Type B pancreatic cell (in vitro differentiated cells): Measurements from ENCODE around the gene JPT1. TPM values are rescaled to one million over a fixed set of nuclear protein-coding genes. Genes with fewer than 3 reads are reported as not detected.
"Not testable (repeated sequence)": the region's sequence is repeated elsewhere in the genome, so short reads cannot be mapped to it uniquely, and the experiment has no call there.

Experiments used
- DNase-seq: peaks from one replicate; pipeline ENCODE4 v3.0.0; 2021; ENCODE audit warnings: mixed read lengths; ENCODE audit not compliant: unreplicated experiment; ENCODE audit errors: extremely low spot score
- H3K27ac Mint-ChIP-seq: 2 replicates; pipeline ENCODE4 v1.8.0; 2021; ENCODE audit warnings: mild to moderate bottlenecking, mixed read lengths
- H3K27me3 Mint-ChIP-seq: 2 replicates; pipeline ENCODE4 v1.8.0; 2021; ENCODE audit warnings: mixed read lengths
- H3K36me3 Mint-ChIP-seq: 2 replicates; pipeline ENCODE4 v1.8.0; 2021; ENCODE audit warnings: mixed read lengths
- H3K4me1 Mint-ChIP-seq: one replicate; pipeline ENCODE4 v1.8.0; 2021; ENCODE audit warnings: mixed read lengths; ENCODE audit not compliant: unreplicated experiment
- H3K4me3 Mint-ChIP-seq: 2 replicates; pipeline ENCODE4 v1.8.0; 2021; ENCODE audit warnings: mild to moderate bottlenecking, mixed read lengths
- H3K9me3 Mint-ChIP-seq: 2 replicates; pipeline ENCODE4 v1.8.0; 2021; ENCODE audit warnings: mixed read lengths
- CTCF ChIP-seq: fragments of 200-600 bp; sonication (generic); conservative IDR thresholded peaks from 2 replicates; pipeline ENCODE4 v1.5.0; 2021; ENCODE audit warnings: antibody characterized with exemption, mild to moderate bottlenecking
- total RNA-seq: library from RNA; stranded (reverse); gene quantifications from 2 replicates; pipeline ENCODE4 v1.2.1, GENCODE V29; 2021; ENCODE audit warnings: low replicate concordance

JPT1 gene
- total RNA-seq, 1 donor from 2014 or later = 170 TPM

- no peak for TF ChIP-seq CTCF
- Mint-ChIP-seq H3K4me1 (no peaks in the 10 kb centered on the region), H3K9me3 (no peaks in the 10 kb centered on the region), H3K4me3 (no peak overlapping the region), H3K27ac (no peak overlapping the region), H3K27me3 (no peaks in the 10 kb centered on the region), H3K36me3 (peaks cover 7% of the 10 kb centered on the region)
- no peak for DNase-seq
Observed at GRCh38 chr17:75163074-75163473, 8.8 kb upstream of the JPT1 start.

GRCh38 chr17:75160211-75160610 lies 5.9 kb upstream of the JPT1 start:
- no peak overlapping the region for H3K27ac Mint-ChIP-seq
- H3K4me1 Mint-ChIP-seq = no peaks in the 10 kb centered on the region
- DNase-seq = no peak
- no peaks in the 10 kb centered on the region for H3K27me3 Mint-ChIP-seq
- TF ChIP-seq CTCF = no peak
- no peak overlapping the region for H3K4me3 Mint-ChIP-seq
- no peaks in the 10 kb centered on the region for H3K9me3 Mint-ChIP-seq
- H3K36me3 Mint-ChIP-seq = peaks cover 7% of the 10 kb centered on the region

DNA sequence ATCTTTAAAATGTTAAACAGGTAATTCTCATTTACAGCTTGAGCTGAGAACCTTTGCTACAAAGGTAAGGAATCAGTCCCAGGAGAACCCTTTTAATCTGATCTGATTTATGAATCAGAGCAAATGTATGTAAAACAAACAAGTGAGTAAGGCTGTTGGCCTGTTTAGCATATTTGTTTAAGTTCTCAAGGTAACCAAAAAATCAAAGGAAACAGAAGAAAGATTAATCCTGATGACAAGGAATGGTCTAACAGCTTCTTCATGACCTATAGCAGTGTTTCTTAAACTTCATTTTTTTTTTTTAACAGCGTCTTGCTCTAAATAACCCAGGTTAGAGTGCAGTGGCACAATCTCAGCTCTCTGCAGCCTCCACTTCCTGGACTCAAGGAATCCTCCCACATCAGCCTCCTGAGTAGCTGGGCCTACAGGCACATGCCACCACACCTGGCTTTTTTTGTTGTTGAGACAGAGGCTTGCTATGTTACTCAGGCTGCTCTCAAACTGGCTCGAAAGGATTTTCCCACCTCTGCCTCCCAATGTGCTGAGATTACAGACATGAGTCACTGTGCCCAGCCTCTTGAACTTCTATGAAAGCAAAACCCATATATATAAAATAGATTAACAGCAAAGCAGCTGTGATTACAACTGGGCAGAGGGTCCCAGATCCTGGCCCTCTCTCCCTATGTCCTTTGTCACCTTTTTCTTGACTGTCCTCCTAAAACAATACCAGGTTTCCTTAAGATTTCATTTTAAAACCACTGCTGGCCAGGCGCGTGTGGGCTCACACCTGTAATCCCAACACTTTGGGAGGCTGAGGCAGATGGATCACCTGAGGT lies 5.1 kb upstream of the JPT1 start:
- DNase-seq = no peak
- Mint-ChIP-seq H3K4me3 (no peak overlapping the region), H3K27ac (peak overlapping the region; percentile 93)

DNA sequence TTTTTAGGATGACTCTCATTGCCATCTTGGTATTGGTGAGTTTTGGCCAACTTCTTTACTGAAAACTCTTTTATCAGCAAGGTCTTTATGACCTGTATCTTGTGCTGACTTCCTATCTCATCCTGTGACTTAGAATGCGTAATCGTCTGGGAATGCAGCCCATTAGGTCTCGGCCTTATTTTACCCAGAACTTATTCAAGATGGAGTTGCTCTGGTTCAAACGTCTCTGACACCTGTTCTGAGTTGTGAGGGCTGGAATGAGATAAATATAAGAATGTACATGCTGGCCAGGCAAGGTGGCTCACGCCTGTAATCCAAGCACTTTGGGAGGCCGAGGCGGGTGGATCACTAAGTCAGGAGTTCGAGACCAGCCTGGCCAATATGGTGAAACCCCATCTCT lies 4.2 kb upstream of the JPT1 start:
- not testable (repeated sequence) for H3K27ac Mint-ChIP-seq, H3K9me3 Mint-ChIP-seq, DNase-seq, H3K27me3 Mint-ChIP-seq, H3K4me3 Mint-ChIP-seq, H3K36me3 Mint-ChIP-seq, H3K4me1 Mint-ChIP-seq

More for the DNA sequence above, 5.1 kb upstream of the JPT1 start:
- TF ChIP-seq CTCF = no peak
- H3K4me1 Mint-ChIP-seq = peaks cover 4% of the 10 kb centered on the region
- peaks cover 2% of the 10 kb centered on the region for H3K27me3 Mint-ChIP-seq
- H3K36me3 Mint-ChIP-seq = peaks cover 9% of the 10 kb centered on the region
- no peaks in the 10 kb centered on the region for H3K9me3 Mint-ChIP-seq

- Mint-ChIP-seq H3K9me3 (no peaks in the 10 kb centered on the region), H3K27me3 (peaks cover 3% of the 10 kb centered on the region), H3K36me3 (peaks cover 18% of the 10 kb centered on the region), H3K4me3 (peak overlapping the region; percentile 94), H3K4me1 (peaks cover 19% of the 10 kb centered on the region), H3K27ac (peak overlapping the region; percentile 95)
- DNase-seq = no peak
- TF ChIP-seq CTCF = no peak
Observed at GRCh38 chr17:75155191-75155601, 884 bp upstream of the JPT1 start.

GRCh38 chr17:75153780-75154194 lies 525 bp downstream of the JPT1 start:
- TF ChIP-seq CTCF = no peak
- Mint-ChIP-seq H3K27ac (peak overlapping the region; percentile 88), H3K9me3 (no peaks in the 10 kb centered on the region), H3K27me3 (peaks cover 3% of the 10 kb centered on the region), H3K4me3 (peak overlapping the region; percentile 93), H3K4me1 (peaks cover 25% of the 10 kb centered on the region), H3K36me3 (peaks cover 23% of the 10 kb centered on the region)
- DNase-seq = peak; percentile 71
